SK-N-SH (cell line): ENCODE results near the gene TXNDC11. TPM values are rescaled to one million over a fixed set of nuclear protein-coding genes. Genes with fewer than 3 reads are reported as not detected.

ENCODE experiments used
- CTCF ChIA-PET: fragments of 300-600, 350-600 bp; formaldehyde crosslinking; extraction: SDS; loops from one replicate; lab custom pipeline; 2021; lab: Yijun Ruan, JAX
- POLR2A ChIA-PET: fragments of 350-600 bp; sonication (Branson Sonifier 250); formaldehyde crosslinking; extraction: SDS; loops from one replicate; lab custom pipeline; 2020; ENCODE audit warnings: antibody characterized with exemption, inconsistent platforms; lab: Yijun Ruan, JAX
- DNase-seq: peaks from one replicate; pipeline ENCODE4 v3.0.0; 2012
- H2AFZ ChIP-seq: fragments of 200-600 bp; sonication (generic); 2 replicates; pipeline ENCODE4 v1.8.1; 2016; ENCODE audit warnings: antibody characterized with exemption, mild to moderate bottlenecking, low read depth
- H3F3A ChIP-seq: fragments of 200-600 bp; sonication (generic); replicated peaks from 2 replicates; pipeline ENCODE3; 2016; ENCODE audit warnings: antibody characterized with exemption, mild to moderate bottlenecking; ENCODE audit not compliant: insufficient read depth
- H3K27ac ChIP-seq, 2 experiments: fragments of 200-500 bp in 1 of 2; fragments of 200-600 bp in 1 of 2; sonication (Bioruptor generic) in 1 of 2; sonication (generic), shearing (Covaris generic) in 1 of 2; 2 replicates each; pipeline versions ENCODE4 v1.5.1 to v1.6.1; 2014 to 2016; ENCODE audit warnings: low read depth in 2 of 2, inconsistent platforms in 1 of 2, low read length in 1 of 2, mild to moderate bottlenecking in 1 of 2, mixed read lengths in 1 of 2
- H3K27me3 ChIP-seq: fragments of 200-600 bp; sonication (generic), shearing (Covaris generic); 2 replicates; pipeline ENCODE4 v1.6.1; 2016; ENCODE audit warnings: mixed run types; ENCODE audit not compliant: insufficient read depth
- H3K36me3 ChIP-seq, 2 experiments: fragments of 200-500 bp in 1 of 2; fragments of 200-600 bp in 1 of 2; sonication (Bioruptor generic) in 1 of 2; sonication (generic) in 1 of 2; replicated peaks in 1 of 2; 2 replicates each; pipeline versions ENCODE3 to v1.5.1; 2014 to 2016; ENCODE audit warnings: low read length in 1 of 2, mild to moderate bottlenecking in 1 of 2; ENCODE audit not compliant: insufficient read depth in 2 of 2, control insufficient read depth in 1 of 2
- H3K4me1 ChIP-seq, 2 experiments: fragments of 200-500 bp in 1 of 2; fragments of 200-600 bp in 1 of 2; sonication (Bioruptor generic) in 1 of 2; sonication (generic), shearing (Covaris generic) in 1 of 2; 2 replicates each; pipeline versions ENCODE4 v1.5.1 to v1.6.1; 2014 to 2016; ENCODE audit warnings: low read depth in 1 of 2, low read length in 1 of 2, mixed run types in 1 of 2; ENCODE audit not compliant: insufficient read depth in 2 of 2, control insufficient read depth in 1 of 2
- H3K4me2 ChIP-seq: fragments of 200-600 bp; sonication (generic), shearing (Covaris generic); 2 replicates; pipeline ENCODE4 v1.6.1; 2017; ENCODE audit warnings: mixed run types
- H3K4me3 ChIP-seq, 2 experiments: fragments of 200-500 bp in 1 of 2; fragments of 200-600 bp in 1 of 2; sonication (Bioruptor generic) in 1 of 2; sonication (generic), shearing (Covaris generic) in 1 of 2; 2 replicates each; pipeline versions ENCODE4 v1.5.1 to v1.8.1; 2014 to 2016; ENCODE audit warnings: low read depth in 2 of 2, inconsistent platforms in 1 of 2, low read length in 1 of 2, mild to moderate bottlenecking in 1 of 2, mixed read lengths in 1 of 2, moderate library complexity in 1 of 2
- H3K79me2 ChIP-seq: fragments of 200-600 bp; sonication (generic); 2 replicates; pipeline ENCODE4 v1.8.1; 2017; ENCODE audit warnings: mild to moderate bottlenecking; ENCODE audit not compliant: insufficient read depth
- H3K9ac ChIP-seq: fragments of 200-600 bp; sonication (generic); 2 replicates; pipeline ENCODE4 v1.6.1; 2017; ENCODE audit warnings: mixed run types
- H3K9me2 ChIP-seq: fragments of 200-600 bp; sonication (generic); 2 replicates; pipeline ENCODE4 v1.6.1; 2017; ENCODE audit warnings: mixed run types
- H3K9me3 ChIP-seq: fragments of 200-600 bp; sonication (generic); 2 replicates; pipeline ENCODE4 v1.6.1; 2017; ENCODE audit warnings: mixed run types, mild to moderate bottlenecking, moderate library complexity
- H4K20me1 ChIP-seq: fragments of 200-600 bp; sonication (generic); 2 replicates; pipeline ENCODE4 v1.6.1; 2017; ENCODE audit warnings: mild to moderate bottlenecking, mixed run types; ENCODE audit not compliant: insufficient read depth
- ELF1 ChIP-seq: IDR thresholded peaks from 2 replicates; pipeline ENCODE4 v1.4.0; 2012
- EP300 ChIP-seq, 2 experiments: IDR thresholded peaks; 2 replicates each; pipeline versions ENCODE4 v1.4.0 to v1.6.1; 2012; ENCODE audit warnings: borderline replicate concordance in 1 of 2, low read depth in 1 of 2, low read length in 1 of 2
- EZH2phosphoT487 ChIP-seq: fragments of 200-600 bp; sonication (generic); IDR thresholded peaks from 2 replicates; pipeline ENCODE4 v1.6.1; 2017; ENCODE audit warnings: low read depth, mixed run types, mild to moderate bottlenecking, antibody characterized with exemption, moderate library complexity, borderline replicate concordance
- FOXM1 ChIP-seq: IDR thresholded peaks from 2 replicates; pipeline ENCODE4 v1.4.0; 2012; ENCODE audit warnings: low read depth, mild to moderate bottlenecking
- GABPA ChIP-seq: IDR thresholded peaks from 2 replicates; pipeline ENCODE4 v1.4.0; 2012; ENCODE audit warnings: low read depth, mild to moderate bottlenecking
- JUND ChIP-seq: IDR thresholded peaks from 2 replicates; pipeline ENCODE4 v1.4.0; 2012
- NFIC ChIP-seq: IDR thresholded peaks from 2 replicates; pipeline ENCODE4 v1.4.0; 2012; ENCODE audit warnings: borderline replicate concordance
- POLR2AphosphoS5 ChIP-seq: IDR thresholded peaks from 2 replicates; pipeline ENCODE4 v1.6.1; 2012; ENCODE audit warnings: low read depth, low read length
- RAD21 ChIP-seq: IDR thresholded peaks from 2 replicates; pipeline ENCODE4 v1.6.1; 2012; ENCODE audit warnings: mild to moderate bottlenecking, low read length
- RXRA ChIP-seq: IDR thresholded peaks from 2 replicates; pipeline ENCODE4 v1.4.0; 2012; ENCODE audit warnings: low read depth, mild to moderate bottlenecking, borderline replicate concordance
- YY1 ChIP-seq: IDR thresholded peaks from 2 replicates; pipeline ENCODE4 v1.4.0; 2012; ENCODE audit warnings: low read depth, mild to moderate bottlenecking
- WGBS: methylation state at CpG from one replicate; pipeline ENCODE4 v1.1.6; 2017; ENCODE audit warnings: low lambda C conversion rate; 5-methylcytosine and 5-hydroxymethylcytosine counted together
- polyA plus RNA-seq, 3 experiments: library from polyadenylated mRNA; depleted of rRNA; stranded (reverse); fragments of >200 nt; gene quantifications; 2 replicates each; pipeline ENCODE4 v1.2.3, GENCODE V29; 2012
- TF ChIP-seq, protein P1 (sequence below): IDR thresholded peaks from 2 replicates; pipeline ENCODE4 v1.6.1; 2012; ENCODE audit warnings: mild to moderate bottlenecking, low read depth, low read length, moderate library complexity
- TF ChIP-seq, protein P2 (sequence below): IDR thresholded peaks from 2 replicates; pipeline ENCODE4 v1.4.0; 2012; ENCODE audit warnings: low read depth, borderline replicate concordance
- TF ChIP-seq, protein P3 (sequence below): IDR thresholded peaks from 2 replicates; pipeline ENCODE4; 2012
- TF ChIP-seq, protein P4 (sequence below): IDR thresholded peaks from 2 replicates; pipeline ENCODE4 v1.4.0; 2012; ENCODE audit warnings: low read depth

The TXNDC11 gene
- polyA plus RNA-seq, 1 of the 3 experiments (the other 2 are of a cell fraction) = 37.0 TPM

DNA sequence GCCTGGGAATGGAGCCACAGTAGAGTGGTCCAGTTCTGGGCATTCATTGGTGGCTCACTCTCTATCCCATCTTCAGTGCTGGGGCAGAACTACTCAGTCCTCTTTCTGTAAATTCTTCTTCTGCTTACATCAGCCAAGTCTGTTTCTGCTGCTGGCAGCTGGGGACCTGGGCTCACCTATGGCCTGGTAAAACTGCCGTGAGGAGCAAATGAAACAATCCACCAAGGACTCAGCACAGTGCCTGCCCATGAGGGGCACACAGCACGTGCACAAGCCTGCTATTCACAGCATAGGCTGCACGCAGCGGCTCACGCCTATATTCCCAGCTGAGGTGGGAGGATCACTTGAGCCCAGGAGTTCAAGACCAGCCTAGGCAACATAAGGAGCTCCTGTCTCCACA, 105.3 kb downstream of the TXNDC11 start (continued):
- TF ChIP-seq, protein P1, sequence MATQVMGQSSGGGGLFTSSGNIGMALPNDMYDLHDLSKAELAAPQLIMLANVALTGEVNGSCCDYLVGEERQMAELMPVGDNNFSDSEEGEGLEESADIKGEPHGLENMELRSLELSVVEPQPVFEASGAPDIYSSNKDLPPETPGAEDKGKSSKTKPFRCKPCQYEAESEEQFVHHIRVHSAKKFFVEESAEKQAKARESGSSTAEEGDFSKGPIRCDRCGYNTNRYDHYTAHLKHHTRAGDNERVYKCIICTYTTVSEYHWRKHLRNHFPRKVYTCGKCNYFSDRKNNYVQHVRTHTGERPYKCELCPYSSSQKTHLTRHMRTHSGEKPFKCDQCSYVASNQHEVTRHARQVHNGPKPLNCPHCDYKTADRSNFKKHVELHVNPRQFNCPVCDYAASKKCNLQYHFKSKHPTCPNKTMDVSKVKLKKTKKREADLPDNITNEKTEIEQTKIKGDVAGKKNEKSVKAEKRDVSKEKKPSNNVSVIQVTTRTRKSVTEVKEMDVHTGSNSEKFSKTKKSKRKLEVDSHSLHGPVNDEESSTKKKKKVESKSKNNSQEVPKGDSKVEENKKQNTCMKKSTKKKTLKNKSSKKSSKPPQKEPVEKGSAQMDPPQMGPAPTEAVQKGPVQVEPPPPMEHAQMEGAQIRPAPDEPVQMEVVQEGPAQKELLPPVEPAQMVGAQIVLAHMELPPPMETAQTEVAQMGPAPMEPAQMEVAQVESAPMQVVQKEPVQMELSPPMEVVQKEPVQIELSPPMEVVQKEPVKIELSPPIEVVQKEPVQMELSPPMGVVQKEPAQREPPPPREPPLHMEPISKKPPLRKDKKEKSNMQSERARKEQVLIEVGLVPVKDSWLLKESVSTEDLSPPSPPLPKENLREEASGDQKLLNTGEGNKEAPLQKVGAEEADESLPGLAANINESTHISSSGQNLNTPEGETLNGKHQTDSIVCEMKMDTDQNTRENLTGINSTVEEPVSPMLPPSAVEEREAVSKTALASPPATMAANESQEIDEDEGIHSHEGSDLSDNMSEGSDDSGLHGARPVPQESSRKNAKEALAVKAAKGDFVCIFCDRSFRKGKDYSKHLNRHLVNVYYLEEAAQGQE = no peak

DNA sequence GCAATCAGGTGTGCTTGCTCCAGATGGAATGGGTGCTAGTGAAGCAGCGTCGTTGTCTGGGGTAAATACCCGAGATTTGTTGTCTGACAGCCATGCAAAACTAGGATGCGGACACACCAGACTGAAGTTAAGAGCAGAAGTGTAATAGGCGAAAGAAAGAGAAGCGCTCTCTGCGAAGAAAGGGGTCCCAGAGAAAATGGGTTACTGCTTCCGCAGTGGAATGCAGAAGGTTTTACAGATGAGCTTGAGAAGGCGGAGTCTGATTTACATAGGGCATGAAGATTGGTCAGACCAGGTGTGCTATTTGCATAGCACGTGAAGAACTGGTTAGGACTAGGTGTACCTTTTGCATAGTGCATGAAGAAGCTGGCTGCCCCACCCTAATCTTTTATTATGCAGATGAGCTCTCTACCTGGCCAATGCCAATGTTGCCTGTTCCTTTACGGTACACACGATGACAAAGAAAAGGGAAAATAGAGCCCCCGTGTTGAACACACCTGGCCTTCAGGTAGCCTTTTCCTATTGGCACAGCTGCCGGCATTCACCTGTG, 106.4 kb downstream of the TXNDC11 start:
- Histone ChIP-seq H3F3A (peaks cover 7% of the 10 kb centered on the region), H2AFZ (no peak overlapping the region), H3K4me2 (no peak overlapping the region), H3K27me3 (no peaks in the 10 kb centered on the region), H3K9me2 (no peaks in the 10 kb centered on the region), H3K36me3 (no peaks in the 10 kb centered on the region), H3K27ac (no peak overlapping the region), H3K9me3 (no peaks in the 10 kb centered on the region), H4K20me1 (no peaks in the 10 kb centered on the region), H3K9ac (no peak overlapping the region), H3K4me3 (no peak overlapping the region), H3K79me2 (no peaks in the 10 kb centered on the region), H3K4me1 (peaks cover 10 to 13% of the 10 kb centered on the region in 2 experiments; a peak in 3 of 4 replicates)
- DNase-seq = no peak
- 92% methylated on average over 14 of the region's 14 CpGs for WGBS
- ChIA-PET CTCF (interaction anchor here (0.6 to 2.3 kb wide), 3 partner anchors 78 to 240 kb away, joined by 3 to 6 read pairs (median 3); no protein-coding TSS in a partner anchor), POLR2A (no interaction called here)
- no peak for TF ChIP-seq EZH2phosphoT487
- TF ChIP-seq YY1 = no peak

DNA sequence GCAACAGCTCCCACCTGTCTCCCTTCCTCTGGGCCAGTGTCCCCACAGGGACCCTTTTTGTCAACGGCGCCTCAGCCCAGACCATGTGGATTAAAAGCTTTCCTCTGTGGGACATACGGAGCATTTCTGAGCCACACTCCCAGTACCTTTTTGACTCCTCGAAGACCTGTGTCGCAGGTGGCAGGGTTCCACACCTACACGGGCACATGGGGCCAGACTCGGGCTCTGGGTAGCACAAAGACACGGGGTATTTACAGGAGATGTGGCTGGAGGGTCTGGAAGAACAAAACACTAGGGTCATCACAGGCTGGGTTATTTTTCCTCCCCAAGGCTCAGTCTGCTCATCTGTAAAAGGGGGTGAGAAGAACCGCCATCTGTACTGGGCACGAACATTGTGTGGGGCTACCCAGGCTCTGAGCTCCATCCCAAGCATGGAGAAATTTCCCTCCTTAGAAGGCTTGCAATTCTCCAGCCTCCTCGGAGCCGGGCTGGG, 106.9 kb downstream of the TXNDC11 start:
- Histone ChIP-seq H3K4me1 (peaks cover 7 to 8% of the 10 kb centered on the region in 2 experiments; a peak in 3 of 4 replicates), H3K27ac (no peak overlapping the region), H3K36me3 (no peaks in the 10 kb centered on the region), H2AFZ (no peak overlapping the region), H3K79me2 (no peaks in the 10 kb centered on the region), H4K20me1 (no peaks in the 10 kb centered on the region), H3K9ac (no peak overlapping the region), H3K4me2 (no peak overlapping the region), H3K9me2 (no peaks in the 10 kb centered on the region), H3K4me3 (no peak overlapping the region), H3F3A (peaks cover 2% of the 10 kb centered on the region), H3K9me3 (no peaks in the 10 kb centered on the region), H3K27me3 (no peaks in the 10 kb centered on the region)
- TF ChIP-seq FOXM1 (no peak), NFIC (no peak), GABPA (no peak), RAD21 (no peak), ELF1 (no peak), RXRA (no peak), POLR2AphosphoS5 (no peak), EP300 (IDR thresholded peaks at IDR 0.05; ENCODE audit: borderline replicate concordance in 1 of 2, low read depth in 1 of 2, low read length in 1 of 2) (no peak), YY1 (no peak), JUND (no peak), EZH2phosphoT487 (no peak)
- TF ChIP-seq, protein P2, sequence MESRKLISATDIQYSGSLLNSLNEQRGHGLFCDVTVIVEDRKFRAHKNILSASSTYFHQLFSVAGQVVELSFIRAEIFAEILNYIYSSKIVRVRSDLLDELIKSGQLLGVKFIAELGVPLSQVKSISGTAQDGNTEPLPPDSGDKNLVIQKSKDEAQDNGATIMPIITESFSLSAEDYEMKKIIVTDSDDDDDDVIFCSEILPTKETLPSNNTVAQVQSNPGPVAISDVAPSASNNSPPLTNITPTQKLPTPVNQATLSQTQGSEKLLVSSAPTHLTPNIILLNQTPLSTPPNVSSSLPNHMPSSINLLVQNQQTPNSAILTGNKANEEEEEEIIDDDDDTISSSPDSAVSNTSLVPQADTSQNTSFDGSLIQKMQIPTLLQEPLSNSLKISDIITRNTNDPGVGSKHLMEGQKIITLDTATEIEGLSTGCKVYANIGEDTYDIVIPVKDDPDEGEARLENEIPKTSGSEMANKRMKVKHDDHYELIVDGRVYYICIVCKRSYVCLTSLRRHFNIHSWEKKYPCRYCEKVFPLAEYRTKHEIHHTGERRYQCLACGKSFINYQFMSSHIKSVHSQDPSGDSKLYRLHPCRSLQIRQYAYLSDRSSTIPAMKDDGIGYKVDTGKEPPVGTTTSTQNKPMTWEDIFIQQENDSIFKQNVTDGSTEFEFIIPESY = no peak
- TF ChIP-seq, protein P3, sequence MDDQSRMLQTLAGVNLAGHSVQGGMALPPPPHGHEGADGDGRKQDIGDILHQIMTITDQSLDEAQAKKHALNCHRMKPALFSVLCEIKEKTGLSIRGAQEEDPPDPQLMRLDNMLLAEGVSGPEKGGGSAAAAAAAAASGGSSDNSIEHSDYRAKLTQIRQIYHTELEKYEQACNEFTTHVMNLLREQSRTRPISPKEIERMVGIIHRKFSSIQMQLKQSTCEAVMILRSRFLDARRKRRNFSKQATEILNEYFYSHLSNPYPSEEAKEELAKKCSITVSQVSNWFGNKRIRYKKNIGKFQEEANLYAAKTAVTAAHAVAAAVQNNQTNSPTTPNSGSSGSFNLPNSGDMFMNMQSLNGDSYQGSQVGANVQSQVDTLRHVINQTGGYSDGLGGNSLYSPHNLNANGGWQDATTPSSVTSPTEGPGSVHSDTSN = no peak
- TF ChIP-seq, protein P4, sequence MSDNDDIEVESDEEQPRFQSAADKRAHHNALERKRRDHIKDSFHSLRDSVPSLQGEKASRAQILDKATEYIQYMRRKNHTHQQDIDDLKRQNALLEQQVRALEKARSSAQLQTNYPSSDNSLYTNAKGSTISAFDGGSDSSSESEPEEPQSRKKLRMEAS = no peak
- POLR2A ChIA-PET = no interaction called here
- DNase-seq = no peak
- CTCF ChIA-PET = interaction anchor here (0.6 to 2.3 kb wide), 5 partner anchors 47 to 240 kb away, joined by 3 to 6 read pairs (median 3); no protein-coding TSS in a partner anchor
- 82% methylated on average over 12 of the region's 12 CpGs for WGBS
